HepG2 (cell line): ENCODE results near the gene RMI1. TPM values are rescaled to one million over a fixed set of nuclear protein-coding genes. Genes with fewer than 3 reads are reported as not detected.

Experiments used
- ATF4 ChIP-seq, 2 experiments: fragments of 450-650 bp in 1 of 2; sonication (generic) in 1 of 2; formaldehyde crosslinking; IDR thresholded peaks; 2 replicates each; pipeline versions ENCODE4 v1.5.0 to v1.8.0; 2020 to 2022; ENCODE audit warnings: mild to moderate bottlenecking in 1 of 2, missing genetic modification reagents in 1 of 2
- FOXA1 ChIP-seq, 2 experiments: fragments of 450-650 bp in 1 of 2; sonication (generic) in 1 of 2; formaldehyde crosslinking in 1 of 2; IDR thresholded peaks; 2 replicates each; pipeline versions ENCODE4 v1.4.0 to v1.6.1; 2016 to 2020; ENCODE audit warnings: missing genetic modification reagents in 1 of 2
- GATAD2A ChIP-seq: IDR thresholded peaks from 2 replicates; pipeline ENCODE4 v1.6.1; 2016
- HMG20A ChIP-seq: IDR thresholded peaks from 2 replicates; pipeline ENCODE4 v1.6.1; 2016; ENCODE audit warnings: borderline replicate concordance
- KDM6A ChIP-seq: IDR thresholded peaks from 2 replicates; pipeline ENCODE4 v1.6.1; 2016; ENCODE audit warnings: low read depth
- MIER3 ChIP-seq: IDR thresholded peaks from 2 replicates; pipeline ENCODE4 v1.6.1; 2016; ENCODE audit warnings: missing compliant biosample characterization, borderline replicate concordance
- MXI1 ChIP-seq: IDR thresholded peaks from 3 replicates; pipeline ENCODE4 v1.6.1; 2012; ENCODE audit warnings: low read depth, low read length, inconsistent platforms, borderline replicate concordance
- NR2F6 ChIP-seq, 2 experiments: IDR thresholded peaks; 2 replicates each; pipeline ENCODE4 v1.6.1; 2016; ENCODE audit warnings: antibody characterized with exemption in 1 of 2, mild to moderate bottlenecking in 1 of 2
- TCF7 ChIP-seq: sonication (generic); IDR thresholded peaks from 2 replicates; pipeline ENCODE4 v1.6.1; 2016; ENCODE audit warnings: antibody characterized with exemption, low read depth
- TFDP1 ChIP-seq: IDR thresholded peaks from 2 replicates; pipeline ENCODE4 v1.6.1; 2016; ENCODE audit warnings: missing compliant biosample characterization, missing genetic modification reagents, borderline replicate concordance
- THYN1 ChIP-seq: sonication (generic); formaldehyde crosslinking; IDR thresholded peaks from 2 replicates; pipeline ENCODE4 v1.8.1; 2023; ENCODE audit warnings: low read depth, mild to moderate bottlenecking, moderate library complexity, missing genetic modification reagents, borderline replicate concordance
- ZC3H4 ChIP-seq: sonication (generic); formaldehyde crosslinking; IDR thresholded peaks from 2 replicates; pipeline ENCODE4 v1.4.0; 2020; ENCODE audit warnings: missing genetic modification reagents, borderline replicate concordance
- ZNF292 ChIP-seq: sonication (generic); formaldehyde crosslinking; IDR thresholded peaks from 2 replicates; pipeline ENCODE4 v1.8.1; 2022; ENCODE audit warnings: mild to moderate bottlenecking, low read depth, missing genetic modification reagents, borderline replicate concordance
- ZNF609 ChIP-seq: sonication (generic); formaldehyde crosslinking; IDR thresholded peaks from 2 replicates; pipeline ENCODE4 v1.4.0; 2020; ENCODE audit warnings: mild to moderate bottlenecking, missing genetic modification reagents, borderline replicate concordance
- ZNF879 ChIP-seq: sonication (generic); formaldehyde crosslinking; IDR thresholded peaks from 2 replicates; pipeline ENCODE4 v1.8.1; 2023; ENCODE audit warnings: missing genetic modification reagents
- ZSCAN29 ChIP-seq: sonication (generic); formaldehyde crosslinking; conservative IDR thresholded peaks from 2 replicates; pipeline ENCODE4 v1.4.0; 2020; ENCODE audit warnings: mild to moderate bottlenecking, missing genetic modification reagents
- polyA plus RNA-seq, 8 experiments: library from polyadenylated mRNA; depleted of rRNA in 3 of 8; stranded (reverse) in 7 of 8; unstranded in 1 of 8; fragments of >200 nt; fragmentation: Illumina TruSeq in 4 of 8; extraction: Trizol in 4 of 8; gene quantifications; 2 replicates each; pipeline versions ENCODE4 v1.2.1 to v1.2.3, GENCODE V29; 2011 to 2016; ENCODE audit warnings: low read depth in 4 of 8, missing spikeins in 1 of 8, mixed read lengths in 1 of 8; ENCODE audit not compliant: insufficient read depth in 1 of 8
- total RNA-seq, 5 experiments: library from RNA; depleted of rRNA; stranded (reverse); fragments of >200 nt; fragmentation: Illumina TruSeq; extraction: Trizol; gene quantifications; 2 replicates each; pipeline ENCODE4 v1.2.3, GENCODE V29; 2016; ENCODE audit warnings: low read depth in 1 of 5
- TF ChIP-seq, protein P1 (sequence below): sonication (generic); formaldehyde crosslinking; IDR thresholded peaks from 2 replicates; pipeline ENCODE4 v1.4.0; 2020; ENCODE audit warnings: missing genetic modification reagents
- TF ChIP-seq, protein P2 (sequence below): fragments of 450-650 bp; IDR thresholded peaks from 2 replicates; pipeline ENCODE4 v1.6.1; 2016
- TF ChIP-seq, protein P3 (sequence below): IDR thresholded peaks from 2 replicates; pipeline ENCODE4 v1.6.1; 2018; ENCODE audit warnings: missing genetic modification reagents, mild to moderate bottlenecking, missing compliant biosample characterization

Gene RMI1
- total and polyA plus RNA-seq, 2 of the 13 experiments (the other 11 are each of a cell fraction or from before 2014, with no cell fraction given) = 0.54 to 3.7 TPM

GRCh38 chr9:83992407-83992806, 11.8 kb downstream of the RMI1 start (continued):
- TF ChIP-seq, protein P1, sequence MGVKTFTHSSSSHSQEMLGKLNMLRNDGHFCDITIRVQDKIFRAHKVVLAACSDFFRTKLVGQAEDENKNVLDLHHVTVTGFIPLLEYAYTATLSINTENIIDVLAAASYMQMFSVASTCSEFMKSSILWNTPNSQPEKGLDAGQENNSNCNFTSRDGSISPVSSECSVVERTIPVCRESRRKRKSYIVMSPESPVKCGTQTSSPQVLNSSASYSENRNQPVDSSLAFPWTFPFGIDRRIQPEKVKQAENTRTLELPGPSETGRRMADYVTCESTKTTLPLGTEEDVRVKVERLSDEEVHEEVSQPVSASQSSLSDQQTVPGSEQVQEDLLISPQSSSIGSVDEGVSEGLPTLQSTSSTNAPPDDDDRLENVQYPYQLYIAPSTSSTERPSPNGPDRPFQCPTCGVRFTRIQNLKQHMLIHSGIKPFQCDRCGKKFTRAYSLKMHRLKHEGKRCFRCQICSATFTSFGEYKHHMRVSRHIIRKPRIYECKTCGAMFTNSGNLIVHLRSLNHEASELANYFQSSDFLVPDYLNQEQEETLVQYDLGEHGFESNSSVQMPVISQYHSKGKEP (CRISPR knock-in tag) = no peak
- TF ChIP-seq FOXA1 (IDR thresholded peaks at IDR 0.05) (peak; percentile 65; the same call in 1 of the 2 replicates), FOXA1 (CRISPR knock-in tag; IDR thresholded peaks at IDR 0.05) (peak; percentile 75), MXI1 (peak; percentile 92; the same call in 1 of the 3 replicates), ATF4 (CRISPR knock-in tag; IDR thresholded peaks at IDR 0.05) (peak in 1 of 2 experiments; percentile 41; a peak in 1 of 4 replicates), THYN1 (CRISPR knock-in tag) (no peak), NR2F6 (IDR thresholded peaks at IDR 0.05) (peak; percentile 85), NR2F6 (CRISPR knock-in tag; IDR thresholded peaks at IDR 0.05) (peak; percentile 84), ZSCAN29 (no peak), GATAD2A (CRISPR knock-in tag) (peak; percentile 90), MIER3 (no peak), ZNF879 (CRISPR knock-in tag) (no peak), HMG20A (CRISPR knock-in tag) (peak; percentile 71; the same call in 1 of the 2 replicates), TFDP1 (CRISPR knock-in tag) (no peak), ZC3H4 (CRISPR knock-in tag) (no peak), ZNF292 (CRISPR knock-in tag) (no peak), ZNF609 (peak; percentile 83; the same call in 1 of the 2 replicates), TCF7 (peak; percentile 44), KDM6A (CRISPR knock-in tag) (peak; percentile 32; the same call in 1 of the 2 replicates)
- TF ChIP-seq, protein P2, sequence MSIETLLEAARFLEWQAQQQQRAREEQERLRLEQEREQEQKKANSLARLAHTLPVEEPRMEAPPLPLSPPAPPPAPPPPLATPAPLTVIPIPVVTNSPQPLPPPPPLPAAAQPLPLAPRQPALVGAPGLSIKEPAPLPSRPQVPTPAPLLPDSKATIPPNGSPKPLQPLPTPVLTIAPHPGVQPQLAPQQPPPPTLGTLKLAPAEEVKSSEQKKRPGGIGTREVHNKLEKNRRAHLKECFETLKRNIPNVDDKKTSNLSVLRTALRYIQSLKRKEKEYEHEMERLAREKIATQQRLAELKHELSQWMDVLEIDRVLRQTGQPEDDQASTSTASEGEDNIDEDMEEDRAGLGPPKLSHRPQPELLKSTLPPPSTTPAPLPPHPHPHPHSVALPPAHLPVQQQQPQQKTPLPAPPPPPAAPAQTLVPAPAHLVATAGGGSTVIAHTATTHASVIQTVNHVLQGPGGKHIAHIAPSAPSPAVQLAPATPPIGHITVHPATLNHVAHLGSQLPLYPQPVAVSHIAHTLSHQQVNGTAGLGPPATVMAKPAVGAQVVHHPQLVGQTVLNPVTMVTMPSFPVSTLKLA = peak; percentile 85
- TF ChIP-seq, protein P3, sequence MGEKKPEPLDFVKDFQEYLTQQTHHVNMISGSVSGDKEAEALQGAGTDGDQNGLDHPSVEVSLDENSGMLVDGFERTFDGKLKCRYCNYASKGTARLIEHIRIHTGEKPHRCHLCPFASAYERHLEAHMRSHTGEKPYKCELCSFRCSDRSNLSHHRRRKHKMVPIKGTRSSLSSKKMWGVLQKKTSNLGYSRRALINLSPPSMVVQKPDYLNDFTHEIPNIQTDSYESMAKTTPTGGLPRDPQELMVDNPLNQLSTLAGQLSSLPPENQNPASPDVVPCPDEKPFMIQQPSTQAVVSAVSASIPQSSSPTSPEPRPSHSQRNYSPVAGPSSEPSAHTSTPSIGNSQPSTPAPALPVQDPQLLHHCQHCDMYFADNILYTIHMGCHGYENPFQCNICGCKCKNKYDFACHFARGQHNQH (CRISPR knock-in tag) = 0 out of 2 replicates have a peak, but pooled peaks have one; percentile 41
